Measurements from ENCODE around the gene MYCBP2. TPM values are rescaled to one million over a fixed set of nuclear protein-coding genes. Genes with fewer than 3 reads are reported as not detected.
A peak's percentile ranks its signal among the peaks of the same experiment; 100 is the strongest.

Gene MYCBP2
- total RNA-seq, 2 experiments from 2014 or later = 121 to 125 TPM

- peaks cover 43% of the 10 kb centered on the region for H3K79me2 ChIP-seq (ENCODE audit: insufficient read depth, low read depth, low read length)
- intact Hi-C loops (cut with micrococcal nuclease; ENCODE audit: unreplicated experiment) = loop anchor here (1.0 to 5.0 kb wide), 3 partner anchors 35 to 480 kb away; partner anchors contain the start of genes CLN5 and MYCBP2
- ChIA-PET POLR2A (interaction anchor here (0.5 to 5.0 kb wide), 13 partner anchors 8 to 1220 kb away, joined by 3 to 28 read pairs (median 4); partner anchors contain the start of gene CLN5), CTCF (ENCODE audit: unreplicated experiment) (interaction anchor here (0.9 kb wide), 1 partner anchor 233 kb away, joined by 3 read pairs; no protein-coding TSS in a partner anchor)
- peak within 1 kb of the TSS; percentile 98 for H3K4me3 ChIP-seq (ENCODE audit: low read depth, low read length, poor library complexity, severe bottlenecking)
- peaks cover 36% of the 10 kb centered on the region for H3K4me1 ChIP-seq (ENCODE audit: insufficient read depth, low read length, poor library complexity, severe bottlenecking)
- peaks cover 35% of the 10 kb centered on the region for H4K20me1 ChIP-seq (ENCODE audit: insufficient read depth, low read length)
- H3K9me3 ChIP-seq (ENCODE audit: low read length) = no peaks in the 10 kb centered on the region
- no peak for TF ChIP-seq CTCF (conservative IDR thresholded peaks at IDR 0.05; ENCODE audit: low read length)
- peak; percentile 91 for DNase-seq (ENCODE audit: low spot score)
- peak within 1 kb of the TSS; percentile 99 for H2AFZ ChIP-seq (ENCODE audit: low read length)
- no peaks in the 10 kb centered on the region for H3K9me2 ChIP-seq (ENCODE audit: insufficient read depth, low read length)
- H3K4me2 ChIP-seq (ENCODE audit: low read length) = peak within 1 kb of the TSS; percentile 99
- H3K27ac ChIP-seq (ENCODE audit: low read depth, low read length, poor library complexity, severe bottlenecking) = peak within 1 kb of the TSS; percentile 91
- no TSS peak for BruUV-seq (replicated peaks)
- H3K36me3 ChIP-seq (ENCODE audit: insufficient read depth, low read length) = peaks cover 16% of the 10 kb centered on the region; the same call in 1 of the 2 replicates
These were observed 299.9 kb downstream of the MYCBP2 start, which contains the start of gene FBXL3 for GRCh38 chr13:77026861-77027621. FBXL3 (minus strand) TSS chr13:77027159; CDS start chr13:77021860, 5,299 bp downstream.

GRCh38 chr13:77026255-77026860 is 300.5 kb downstream of the MYCBP2 start:
- ChIA-PET CTCF (ENCODE audit: unreplicated experiment) (interaction anchor here (0.9 kb wide), 1 partner anchor 233 kb away, joined by 3 read pairs; no protein-coding TSS in a partner anchor), POLR2A (interaction anchor here (0.5 to 5.0 kb wide), 14 partner anchors 9 to 451 kb away, joined by 3 to 28 read pairs (median 4); partner anchors contain the start of gene CLN5)
- Histone ChIP-seq H3K9me3 (ENCODE audit: low read length) (no peaks in the 10 kb centered on the region), H3K79me2 (ENCODE audit: insufficient read depth, low read depth, low read length) (peaks cover 50% of the 10 kb centered on the region), H3K4me1 (ENCODE audit: insufficient read depth, low read length, poor library complexity, severe bottlenecking) (peaks cover 36% of the 10 kb centered on the region), H2AFZ (ENCODE audit: low read length) (peak overlapping the region; percentile 89), H3K36me3 (ENCODE audit: insufficient read depth, low read length) (peaks cover 22% of the 10 kb centered on the region; the same call in 1 of the 2 replicates), H4K20me1 (ENCODE audit: insufficient read depth, low read length) (peaks cover 41% of the 10 kb centered on the region), H3K4me2 (ENCODE audit: low read length) (peak overlapping the region; percentile 99), H3K27ac (ENCODE audit: low read depth, low read length, poor library complexity, severe bottlenecking) (peak overlapping the region; percentile 91), H3K4me3 (ENCODE audit: low read depth, low read length, poor library complexity, severe bottlenecking) (peak overlapping the region; percentile 98), H3K9me2 (ENCODE audit: insufficient read depth, low read length) (no peaks in the 10 kb centered on the region)
- intact Hi-C loops (cut with micrococcal nuclease; ENCODE audit: unreplicated experiment) = loop anchor here (5.0 kb wide), 1 partner anchor 481 kb away; no protein-coding TSS in a partner anchor
- no TSS peak for BruUV-seq (replicated peaks)
- TF ChIP-seq CTCF (conservative IDR thresholded peaks at IDR 0.05; ENCODE audit: low read length) = 0 out of 2 replicates have a peak, but pooled peaks have one; percentile 24
- no peak for TF ChIP-seq EZH2phosphoT487 (IDR thresholded peaks at IDR 0.05; ENCODE audit: borderline replicate concordance, low read depth, low read length)
- DNase-seq (ENCODE audit: low spot score) = peak; percentile 81

Measured in OCI-LY7 (cell line).